Measurements from ENCODE around the gene KLHL25.

Gene KLHL25

GRCh38 chr15:85716261-85716660, 78.5 kb downstream of the KLHL25 start:
- no peak for TF ChIP-seq CTCF (IDR thresholded peaks at IDR 0.05; ENCODE audit: low read depth, low read length, missing control alignments)
- DNase-seq (ENCODE audit: low read depth) = no peak
- in situ Hi-C loops (cut with HindIII; ENCODE audit: low sequenced_read_pairs) = no loop called here
- no peak overlapping the region for H3K4me3 ChIP-seq (ENCODE audit: low read depth, low read length)

DNA sequence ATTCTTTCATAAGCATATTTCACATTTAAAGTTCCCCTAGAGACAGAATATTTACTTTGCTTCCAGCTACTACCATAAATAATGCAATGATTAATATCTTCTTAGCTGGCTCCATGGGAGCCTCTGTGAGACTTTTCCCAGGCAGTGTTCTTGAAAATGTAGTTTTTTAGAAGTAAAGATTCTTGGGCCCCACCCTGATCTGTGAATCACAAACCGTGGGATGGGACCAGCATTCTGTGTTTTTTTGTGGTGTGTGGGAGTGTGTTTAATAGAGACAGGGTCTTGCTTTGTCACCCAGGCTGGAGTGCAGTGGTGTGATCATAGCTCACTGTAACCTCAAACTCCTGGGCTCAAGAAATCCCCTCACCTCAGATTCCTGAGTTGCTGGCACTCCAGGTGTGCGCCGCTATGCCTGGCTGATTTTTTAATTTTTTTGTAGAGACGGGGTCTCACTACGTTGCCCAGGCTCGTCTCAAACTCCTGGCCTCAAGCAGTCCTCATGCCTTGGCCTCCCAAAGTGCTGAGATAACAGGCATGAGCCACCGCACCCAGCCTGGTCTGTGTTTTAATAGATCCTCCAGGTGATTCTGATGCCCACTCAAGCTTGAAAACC, 83.0 kb downstream of the KLHL25 start:
- TF ChIP-seq CTCF (IDR thresholded peaks at IDR 0.05; ENCODE audit: low read depth, low read length, missing control alignments) = no peak
- H3K4me3 ChIP-seq (ENCODE audit: low read depth, low read length) = no peak overlapping the region
- DNase-seq (ENCODE audit: low read depth) = no peak
- in situ Hi-C loops (cut with HindIII; ENCODE audit: low sequenced_read_pairs) = no loop called here

- TF ChIP-seq CTCF (IDR thresholded peaks at IDR 0.05; ENCODE audit: low read depth, low read length, missing control alignments) = no peak
- in situ Hi-C loops (cut with HindIII; ENCODE audit: low sequenced_read_pairs) = no loop called here
- H3K4me3 ChIP-seq (ENCODE audit: low read depth, low read length) = no peak overlapping the region
- no peak for DNase-seq (ENCODE audit: low read depth)
Observed at GRCh38 chr15:85710340-85710842, 84.3 kb downstream of the KLHL25 start.
